Endothelial cell of umbilical vein (primary cell): Measurements from ENCODE around the gene ZIC4. TPM values are rescaled to one million over a fixed set of nuclear protein-coding genes. Genes with fewer than 3 reads are reported as not detected.

Experiments used
- BruUV-seq: library from RNA; stranded (reverse); fragments of 400-500 nt; replicated peaks from 2 replicates; lab custom pipeline; 2021; lab: Mats Ljungman, UMichigan
- CTCF ChIA-PET: fragments of 300-600, 350-600 bp; sonication (Branson Sonifier 250); formaldehyde crosslinking; loops from one replicate; lab custom pipeline; 2021; ENCODE audit warnings: antibody characterized with exemption, inconsistent platforms; lab: Charles Lee
- POLR2A ChIA-PET: fragments of 300-600, 350-600 bp; sonication (Branson Sonifier 250); formaldehyde crosslinking; loops from one replicate; lab custom pipeline; 2021; ENCODE audit warnings: antibody characterized with exemption, inconsistent platforms; lab: Charles Lee
- DNase-seq: peaks from one replicate; pipeline ENCODE4 v3.0.0-alpha.2; 2011; ENCODE audit warnings: low read depth, low spot score
- FAIRE-seq: peaks from 2 replicates; lab custom pipeline; 2011; peaks lifted over from hg19 to GRCh38; lab: Jason Lieb, UNC
- H2AFZ ChIP-seq: 2 replicates; pipeline ENCODE4 v1.6.0; 2012; ENCODE audit warnings: low read depth, low read length, control low read depth, inconsistent platforms
- H3K27ac ChIP-seq: 2 replicates; pipeline ENCODE4 v1.5.1; 2011; ENCODE audit warnings: low read depth, mild to moderate bottlenecking, control low read depth, low read length, moderate library complexity; ENCODE audit not compliant: insufficient read depth
- H3K27me3 ChIP-seq, 2 experiments: 2 replicates each; pipeline versions ENCODE4 v1.6.0 to v1.6.1; 2011; ENCODE audit warnings: low read length in 2 of 2, mixed read lengths in 1 of 2; ENCODE audit not compliant: control insufficient read depth in 2 of 2, insufficient read depth in 2 of 2
- H3K36me3 ChIP-seq, 2 experiments: 2 replicates in 1 of 2; 3 replicates in 1 of 2; pipeline ENCODE4 v1.5.1; 2011; ENCODE audit warnings: low read length in 2 of 2, mild to moderate bottlenecking in 1 of 2, moderate library complexity in 1 of 2; ENCODE audit not compliant: control insufficient read depth in 2 of 2, insufficient read depth in 2 of 2; ENCODE audit errors: extremely low read depth in 1 of 2
- H3K4me1 ChIP-seq: 3 replicates; pipeline ENCODE4 v1.5.1; 2011; ENCODE audit warnings: mild to moderate bottlenecking, low read length; ENCODE audit not compliant: control insufficient read depth, insufficient read depth; ENCODE audit errors: extremely low read depth
- H3K4me2 ChIP-seq: 2 replicates; pipeline ENCODE4 v1.6.1; 2011; ENCODE audit warnings: low read length, control low read depth, mixed read lengths; ENCODE audit not compliant: insufficient read depth
- H3K4me3 ChIP-seq, 3 experiments: fragments of 200-600 bp in 1 of 3; sonication (generic), shearing (Covaris generic) in 1 of 3; replicated peaks in 1 of 3; 2 replicates each; pipeline ENCODE4 v1.5.1; 2011 to 2016; ENCODE audit warnings: control low read depth in 3 of 3, low read length in 3 of 3, mild to moderate bottlenecking in 2 of 3, inconsistent platforms in 1 of 3, low read depth in 1 of 3, moderate library complexity in 1 of 3; ENCODE audit not compliant: insufficient read depth in 1 of 3
- H3K79me2 ChIP-seq: 2 replicates; pipeline ENCODE4 v1.6.0; 2012; ENCODE audit warnings: low read length, inconsistent platforms; ENCODE audit not compliant: control insufficient read depth, insufficient read depth
- H3K9ac ChIP-seq: replicated peaks from 2 replicates; pipeline ENCODE3; 2011; ENCODE audit warnings: low read length, control low read depth; ENCODE audit not compliant: insufficient read depth; ENCODE audit errors: extremely low read depth
- H3K9me1 ChIP-seq: replicated peaks from 3 replicates; pipeline ENCODE4 v1.6.0; 2011; ENCODE audit warnings: mild to moderate bottlenecking, low read length; ENCODE audit not compliant: control insufficient read depth, insufficient read depth; ENCODE audit errors: extremely low read depth
- H3K9me3 ChIP-seq: replicated peaks from 2 replicates; pipeline ENCODE4 v1.5.1; 2012; ENCODE audit warnings: low read length, inconsistent platforms; ENCODE audit not compliant: control insufficient read depth, insufficient read depth
- H4K20me1 ChIP-seq: replicated peaks from 2 replicates; pipeline ENCODE3; 2011; ENCODE audit warnings: mild to moderate bottlenecking, low read length; ENCODE audit not compliant: control insufficient read depth, insufficient read depth; ENCODE audit errors: extremely low read depth
- EZH2 ChIP-seq: IDR thresholded peaks from 2 replicates; pipeline ENCODE4 v1.6.1; 2012; ENCODE audit warnings: borderline replicate concordance, low read depth, mild to moderate bottlenecking, moderate library complexity, low read length, inconsistent platforms; ENCODE audit not compliant: severe bottlenecking
- FOS ChIP-seq: IDR thresholded peaks from 2 replicates; pipeline ENCODE4 v1.6.1; 2011; ENCODE audit warnings: mild to moderate bottlenecking, low read length, moderate library complexity, borderline replicate concordance; ENCODE audit not compliant: insufficient read depth
- GATA2 ChIP-seq: IDR thresholded peaks from 2 replicates; pipeline ENCODE4 v1.7.0; 2011; ENCODE audit warnings: low read depth, mild to moderate bottlenecking, moderate library complexity, mixed read lengths, low read length; ENCODE audit not compliant: insufficient read length, insufficient read depth
- JUN ChIP-seq: IDR thresholded peaks from 2 replicates; pipeline ENCODE4 v1.6.1; 2011; ENCODE audit warnings: borderline replicate concordance, low read depth; ENCODE audit not compliant: insufficient read length, insufficient read depth
- MYC ChIP-seq: IDR thresholded peaks from one replicate; pipeline ENCODE4 v1.6.1; 2011; ENCODE audit warnings: mild to moderate bottlenecking, low read depth, low read length
- POLR2A ChIP-seq: IDR thresholded peaks from 2 replicates; pipeline ENCODE4 v1.6.1; 2012; ENCODE audit warnings: low read depth, mild to moderate bottlenecking, control low read depth, low read length
- POLR2AphosphoS5 ChIP-seq: IDR thresholded peaks from 2 replicates; pipeline ENCODE4 v1.6.1; 2012; ENCODE audit warnings: low read depth, mild to moderate bottlenecking, control low read depth, low read length, moderate library complexity; ENCODE audit not compliant: insufficient read depth
- dilution Hi-C: fragments of 300-500 bp; cut with MboI; formaldehyde crosslinking; loops from one replicate; pipeline ENCODE4 v1.15.0; 2019; ENCODE audit warnings: low sequenced_read_pairs; ENCODE audit not compliant: extremely low pct_ligation_motif_present
- intact Hi-C: fragments of 100-400 bp; cut with micrococcal nuclease; formaldehyde crosslinking; loops from one replicate; pipeline ENCODE4 v1.10.0; 2022
- polyA plus RNA-seq, 4 experiments: library from polyadenylated mRNA; depleted of rRNA in 3 of 4; stranded (reverse) in 3 of 4; unstranded in 1 of 4; fragments of >200 nt; gene quantifications; 2 replicates each; pipeline versions ENCODE4 v1.2.1 to v1.2.3, GENCODE V29; 2011 to 2012; ENCODE audit warnings: missing spikeins in 1 of 4
- total RNA-seq: library from RNA; stranded (reverse); gene quantifications from 2 replicates; pipeline ENCODE4 v1.2.3, GENCODE V29; 2021
- TF ChIP-seq, protein P1 (sequence below), 2 donors: IDR thresholded peaks; 1 replicate in 1 of 2; 2 replicates in 1 of 2; pipeline ENCODE4 v1.5.1; 2011; ENCODE audit warnings: low read length in 2 of 2, mild to moderate bottlenecking in 2 of 2, moderate library complexity in 2 of 2, control low read depth in 1 of 2, inconsistent platforms in 1 of 2, low read depth in 1 of 2; ENCODE audit not compliant: insufficient read depth in 1 of 2; ENCODE audit errors: extremely low read depth in 1 of 2
- TF ChIP-seq, protein P2 (sequence below): IDR thresholded peaks from 2 replicates; pipeline ENCODE4 v1.6.1; 2011; ENCODE audit not compliant: insufficient read depth, insufficient read length

Gene ZIC4
- total and polyA plus RNA-seq, 2 donors (not counting 3 experiments of a cell fraction or from before 2014, with no cell fraction given), result not detected

DNA sequence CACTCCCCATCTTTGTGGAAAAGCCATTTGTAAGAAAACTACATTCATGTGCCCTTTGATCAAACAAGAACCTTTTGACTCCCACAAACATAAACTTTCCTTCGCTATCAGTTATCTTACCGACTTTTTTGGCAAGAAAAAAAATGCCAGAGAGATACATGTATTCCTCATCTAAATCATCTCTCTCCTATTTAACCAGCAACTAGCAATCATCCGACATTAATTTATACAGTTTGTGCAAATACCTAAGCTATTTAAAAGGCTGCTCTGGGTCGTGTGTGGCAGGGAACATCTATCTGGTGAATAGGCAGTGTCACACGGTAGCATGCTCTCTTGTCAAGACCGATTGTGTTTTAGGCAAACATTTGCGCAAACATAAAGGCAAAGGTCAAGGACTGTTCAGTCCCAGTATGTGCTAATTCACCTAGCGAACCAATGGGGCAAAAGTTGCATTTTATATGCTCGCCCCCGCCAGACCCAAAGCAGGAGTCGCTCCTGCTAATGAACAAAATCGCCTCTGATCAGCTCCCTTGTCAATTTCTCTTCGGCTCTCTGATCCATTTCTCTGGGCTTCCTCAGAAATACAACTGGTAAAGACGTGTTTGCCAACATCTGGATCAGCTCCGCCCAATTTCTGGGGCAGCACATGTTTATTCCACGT, 37.7 kb downstream of the ZIC4 start:
- DNase-seq (no peak), FAIRE-seq (no peak)
- no peak overlapping the region for H3K9ac ChIP-seq
- H3K27ac ChIP-seq, result no peak overlapping the region
- dilution Hi-C loops (no loop called here), intact Hi-C loops (no loop called here)
- no peak for TF ChIP-seq POLR2AphosphoS5
- no peak for TF ChIP-seq MYC
- no peak for TF ChIP-seq POLR2A
- TF ChIP-seq EZH2, result no peak
- TF ChIP-seq, protein P1, sequence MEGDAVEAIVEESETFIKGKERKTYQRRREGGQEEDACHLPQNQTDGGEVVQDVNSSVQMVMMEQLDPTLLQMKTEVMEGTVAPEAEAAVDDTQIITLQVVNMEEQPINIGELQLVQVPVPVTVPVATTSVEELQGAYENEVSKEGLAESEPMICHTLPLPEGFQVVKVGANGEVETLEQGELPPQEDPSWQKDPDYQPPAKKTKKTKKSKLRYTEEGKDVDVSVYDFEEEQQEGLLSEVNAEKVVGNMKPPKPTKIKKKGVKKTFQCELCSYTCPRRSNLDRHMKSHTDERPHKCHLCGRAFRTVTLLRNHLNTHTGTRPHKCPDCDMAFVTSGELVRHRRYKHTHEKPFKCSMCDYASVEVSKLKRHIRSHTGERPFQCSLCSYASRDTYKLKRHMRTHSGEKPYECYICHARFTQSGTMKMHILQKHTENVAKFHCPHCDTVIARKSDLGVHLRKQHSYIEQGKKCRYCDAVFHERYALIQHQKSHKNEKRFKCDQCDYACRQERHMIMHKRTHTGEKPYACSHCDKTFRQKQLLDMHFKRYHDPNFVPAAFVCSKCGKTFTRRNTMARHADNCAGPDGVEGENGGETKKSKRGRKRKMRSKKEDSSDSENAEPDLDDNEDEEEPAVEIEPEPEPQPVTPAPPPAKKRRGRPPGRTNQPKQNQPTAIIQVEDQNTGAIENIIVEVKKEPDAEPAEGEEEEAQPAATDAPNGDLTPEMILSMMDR (IDR thresholded peaks at IDR 0.05; ENCODE audit: extremely low read depth in 1 of 2, insufficient read depth in 1 of 2, low read depth in 1 of 2, low read length in 2 of 2), result no peak
- TF ChIP-seq, protein P2, sequence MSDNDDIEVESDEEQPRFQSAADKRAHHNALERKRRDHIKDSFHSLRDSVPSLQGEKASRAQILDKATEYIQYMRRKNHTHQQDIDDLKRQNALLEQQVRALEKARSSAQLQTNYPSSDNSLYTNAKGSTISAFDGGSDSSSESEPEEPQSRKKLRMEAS, result no peak
- no peak for TF ChIP-seq GATA2
- TF ChIP-seq JUN, result no peak
- TF ChIP-seq FOS, result no peak
- no peak overlapping the region for H3K4me3 ChIP-seq
- H3K27me3 ChIP-seq, result peaks cover 85 to 97% of the 10 kb centered on the region in 2 experiments
- H3K4me2 ChIP-seq, result no peak overlapping the region
- ChIA-PET CTCF (interaction anchor here (0.5 to 2.8 kb wide), 7 partner anchors 8 to 551 kb away, joined by 3 to 11 read pairs (median 3); no protein-coding TSS in a partner anchor), POLR2A (no interaction called here)
- no peaks in the 10 kb centered on the region for H3K4me1 ChIP-seq
- no peaks in the 10 kb centered on the region for H3K36me3 ChIP-seq
- no peak overlapping the region for H2AFZ ChIP-seq
- no peaks in the 10 kb centered on the region for H3K9me3 ChIP-seq
- no peaks in the 10 kb centered on the region for H4K20me1 ChIP-seq
- H3K9me1 ChIP-seq, result no peaks in the 10 kb centered on the region
- BruUV-seq, result no TSS peak
- no peaks in the 10 kb centered on the region for H3K79me2 ChIP-seq
